PFSK-1 (cell line): ENCODE results near the gene CRKL.

Source experiments
- POLR2AphosphoS5 ChIP-seq: IDR thresholded peaks from 2 replicates; pipeline ENCODE4 v1.6.1; 2012; ENCODE audit warnings: low read depth, mild to moderate bottlenecking, control low read depth, low read length, moderate library complexity
- REST ChIP-seq, 2 experiments: IDR thresholded peaks; 2 replicates each; pipeline versions ENCODE4 v1.6.1 to v1.8.0; 2011 to 2012; ENCODE audit warnings: low read depth in 2 of 2, low read length in 2 of 2, control low read depth in 1 of 2, inconsistent platforms in 1 of 2, mild to moderate bottlenecking in 1 of 2, moderate library complexity in 1 of 2; ENCODE audit not compliant: insufficient read depth in 1 of 2
- TAF1 ChIP-seq: IDR thresholded peaks from 2 replicates; pipeline ENCODE4 v1.6.1; 2012; ENCODE audit warnings: low read length, control low read depth, borderline replicate concordance; ENCODE audit not compliant: insufficient read depth

GRCh38 chr22:20890975-20891374 is 26.2 kb upstream of the CRKL start:
- TF ChIP-seq POLR2AphosphoS5 (no peak), TAF1 (no peak), REST (IDR thresholded peaks at IDR 0.05; ENCODE audit: insufficient read depth in 1 of 2, low read depth in 2 of 2, low read length in 2 of 2) (no peak)
